ENCODE measurements around the gene SPR. TPM values are rescaled to one million over a fixed set of nuclear protein-coding genes. Genes with fewer than 3 reads are reported as not detected.
A peak's percentile ranks its signal among the peaks of the same experiment; 100 is the strongest.

SPR gene
- total RNA-seq, 1 experiment from 2014 or later: 18.1 TPM

DNA sequence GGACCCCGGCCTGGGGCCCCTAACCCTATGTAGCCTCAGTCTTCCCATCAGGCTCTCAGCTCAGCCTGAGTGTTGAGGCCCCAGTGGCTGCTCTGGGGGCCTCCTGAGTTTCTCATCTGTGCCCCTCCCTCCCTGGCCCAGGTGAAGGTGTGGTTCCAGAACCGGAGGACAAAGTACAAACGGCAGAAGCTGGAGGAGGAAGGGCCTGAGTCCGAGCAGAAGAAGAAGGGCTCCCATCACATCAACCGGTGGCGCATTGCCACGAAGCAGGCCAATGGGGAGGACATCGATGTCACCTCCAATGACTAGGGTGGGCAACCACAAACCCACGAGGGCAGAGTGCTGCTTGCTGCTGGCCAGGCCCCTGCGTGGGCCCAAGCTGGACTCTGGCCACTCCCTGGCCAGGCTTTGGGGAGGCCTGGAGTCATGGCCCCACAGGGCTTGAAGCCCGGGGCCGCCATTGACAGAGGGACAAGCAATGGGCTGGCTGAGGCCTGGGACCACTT is 46.5 kb downstream of the SPR start:
- intact Hi-C loops (cut with micrococcal nuclease): no loop called here
- no TSS peak for BruUV-seq (replicated peaks)
- H3K27ac Mint-ChIP-seq (ENCODE audit: low read depth, unreplicated experiment): no peak overlapping the region

DNA sequence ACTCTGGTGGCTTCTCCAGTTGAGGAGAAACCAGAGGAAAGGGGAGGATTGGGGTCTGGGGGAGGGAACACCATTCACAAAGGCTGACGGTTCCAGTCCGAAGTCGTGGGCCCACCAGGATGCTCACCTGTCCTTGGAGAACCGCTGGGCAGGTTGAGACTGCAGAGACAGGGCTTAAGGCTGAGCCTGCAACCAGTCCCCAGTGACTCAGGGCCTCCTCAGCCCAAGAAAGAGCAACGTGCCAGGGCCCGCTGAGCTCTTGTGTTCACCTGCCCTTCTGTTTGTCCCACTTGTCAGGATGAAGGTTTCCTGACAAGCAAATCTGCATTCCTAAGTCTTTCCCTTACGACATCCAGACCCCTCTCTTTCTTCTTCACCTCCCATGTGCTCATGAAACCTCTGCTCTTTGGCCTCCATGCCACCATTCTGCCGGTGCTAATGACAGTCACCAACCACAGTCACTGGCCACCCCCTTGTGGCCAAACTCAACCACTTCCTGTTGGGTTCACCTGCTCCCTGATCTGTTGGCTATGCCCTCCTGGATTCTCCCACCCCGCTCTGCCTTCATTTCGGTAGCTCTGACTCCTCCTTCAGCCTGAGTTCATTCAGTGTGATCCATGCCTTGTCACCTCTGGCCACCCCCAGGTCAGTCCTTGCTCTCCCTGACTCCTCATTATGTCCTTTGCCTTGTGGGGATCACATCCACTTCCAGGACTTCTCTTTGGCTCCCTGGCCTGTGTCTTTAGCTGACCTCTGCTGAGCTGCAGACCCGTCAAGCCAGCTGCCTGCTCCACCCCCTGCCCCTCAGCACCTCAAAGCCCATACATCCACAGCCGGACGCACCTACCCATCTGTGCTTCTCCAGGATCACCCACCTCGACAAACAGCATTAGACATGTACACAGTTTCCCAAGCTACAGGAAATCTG is 47.7 kb downstream of the SPR start:
- TF ChIP-seq, protein P1, sequence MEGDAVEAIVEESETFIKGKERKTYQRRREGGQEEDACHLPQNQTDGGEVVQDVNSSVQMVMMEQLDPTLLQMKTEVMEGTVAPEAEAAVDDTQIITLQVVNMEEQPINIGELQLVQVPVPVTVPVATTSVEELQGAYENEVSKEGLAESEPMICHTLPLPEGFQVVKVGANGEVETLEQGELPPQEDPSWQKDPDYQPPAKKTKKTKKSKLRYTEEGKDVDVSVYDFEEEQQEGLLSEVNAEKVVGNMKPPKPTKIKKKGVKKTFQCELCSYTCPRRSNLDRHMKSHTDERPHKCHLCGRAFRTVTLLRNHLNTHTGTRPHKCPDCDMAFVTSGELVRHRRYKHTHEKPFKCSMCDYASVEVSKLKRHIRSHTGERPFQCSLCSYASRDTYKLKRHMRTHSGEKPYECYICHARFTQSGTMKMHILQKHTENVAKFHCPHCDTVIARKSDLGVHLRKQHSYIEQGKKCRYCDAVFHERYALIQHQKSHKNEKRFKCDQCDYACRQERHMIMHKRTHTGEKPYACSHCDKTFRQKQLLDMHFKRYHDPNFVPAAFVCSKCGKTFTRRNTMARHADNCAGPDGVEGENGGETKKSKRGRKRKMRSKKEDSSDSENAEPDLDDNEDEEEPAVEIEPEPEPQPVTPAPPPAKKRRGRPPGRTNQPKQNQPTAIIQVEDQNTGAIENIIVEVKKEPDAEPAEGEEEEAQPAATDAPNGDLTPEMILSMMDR (IDR thresholded peaks at IDR 0.05; ENCODE audit: unreplicated experiment): peak; percentile 43
- ChIA-PET POLR2A (interaction anchor here (1.3 kb wide), 1 partner anchor 8 kb away, joined by 3 read pairs; no protein-coding TSS in a partner anchor), CTCF (interaction anchor here (0.8 to 1.1 kb wide), 3 partner anchors 8 to 39 kb away, joined by 3 read pairs; no protein-coding TSS in a partner anchor)
- Mint-ChIP-seq H3K4me3 (ENCODE audit: unreplicated experiment) (no peak overlapping the region), H3K27me3 (ENCODE audit: insufficient read depth, unreplicated experiment) (no peaks in the 10 kb centered on the region), H3K27ac (ENCODE audit: low read depth, unreplicated experiment) (no peak overlapping the region), H3K9me3 (ENCODE audit: unreplicated experiment) (no peaks in the 10 kb centered on the region), H3K36me3 (ENCODE audit: insufficient read depth, unreplicated experiment) (no peaks in the 10 kb centered on the region), H3K4me1 (ENCODE audit: insufficient read depth, unreplicated experiment) (no peaks in the 10 kb centered on the region)
- no TSS peak for BruUV-seq (replicated peaks)
- DNase-seq (ENCODE audit: unreplicated experiment): peak; percentile 57
- intact Hi-C loops (cut with micrococcal nuclease): loop anchor here (1.0 kb wide), 1 partner anchor 43 kb away; no protein-coding TSS in a partner anchor

More for the DNA sequence above, 46.5 kb downstream of the SPR start:
- DNase-seq (ENCODE audit: unreplicated experiment): no peak
- ChIA-PET CTCF (no interaction called here), POLR2A (no interaction called here)
- Mint-ChIP-seq H3K36me3 (ENCODE audit: insufficient read depth, unreplicated experiment) (no peaks in the 10 kb centered on the region), H3K9me3 (ENCODE audit: unreplicated experiment) (no peaks in the 10 kb centered on the region), H3K4me1 (ENCODE audit: insufficient read depth, unreplicated experiment) (no peaks in the 10 kb centered on the region), H3K4me3 (ENCODE audit: unreplicated experiment) (no peak overlapping the region), H3K27me3 (ENCODE audit: insufficient read depth, unreplicated experiment) (no peaks in the 10 kb centered on the region)
- TF ChIP-seq, protein P1 (IDR thresholded peaks at IDR 0.05; ENCODE audit: unreplicated experiment): no peak

DNA sequence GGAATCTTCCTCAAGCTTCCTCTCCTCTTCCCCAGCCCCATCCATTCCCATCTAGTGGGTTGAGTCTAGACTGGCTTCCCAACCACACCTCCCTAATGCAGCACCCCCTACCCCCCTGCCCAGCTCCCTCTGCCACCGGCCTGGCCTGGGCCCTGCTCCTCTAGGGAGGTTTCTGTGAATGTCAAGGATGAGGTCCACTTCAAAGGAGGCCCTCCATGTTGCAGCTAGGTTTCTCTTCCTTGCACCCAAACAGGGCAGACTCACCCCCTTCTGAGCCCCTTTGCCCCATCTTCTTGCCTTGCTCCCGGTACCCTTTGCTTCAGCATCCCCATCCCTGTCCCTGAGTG is 48.4 kb downstream of the SPR start:
- Mint-ChIP-seq H3K4me3 (ENCODE audit: unreplicated experiment) (no peak overlapping the region), H3K27ac (ENCODE audit: low read depth, unreplicated experiment) (no peak overlapping the region), H3K27me3 (ENCODE audit: insufficient read depth, unreplicated experiment) (no peaks in the 10 kb centered on the region), H3K9me3 (ENCODE audit: unreplicated experiment) (no peaks in the 10 kb centered on the region), H3K36me3 (ENCODE audit: insufficient read depth, unreplicated experiment) (no peaks in the 10 kb centered on the region), H3K4me1 (ENCODE audit: insufficient read depth, unreplicated experiment) (no peaks in the 10 kb centered on the region)
- TF ChIP-seq, protein P1 (IDR thresholded peaks at IDR 0.05; ENCODE audit: unreplicated experiment): no peak
- intact Hi-C loops (cut with micrococcal nuclease): loop anchor here (1.0 kb wide), 1 partner anchor 43 kb away; no protein-coding TSS in a partner anchor
- no peak for DNase-seq (ENCODE audit: unreplicated experiment)
- POLR2A ChIA-PET: interaction anchor here (1.3 kb wide), 1 partner anchor 9 kb away, joined by 3 read pairs; no protein-coding TSS in a partner anchor
- CTCF ChIA-PET: interaction anchor here (0.8 to 1.1 kb wide), 2 partner anchors 9 to 16 kb away, joined by 3 read pairs; no protein-coding TSS in a partner anchor
- no TSS peak for BruUV-seq (replicated peaks)

DNA sequence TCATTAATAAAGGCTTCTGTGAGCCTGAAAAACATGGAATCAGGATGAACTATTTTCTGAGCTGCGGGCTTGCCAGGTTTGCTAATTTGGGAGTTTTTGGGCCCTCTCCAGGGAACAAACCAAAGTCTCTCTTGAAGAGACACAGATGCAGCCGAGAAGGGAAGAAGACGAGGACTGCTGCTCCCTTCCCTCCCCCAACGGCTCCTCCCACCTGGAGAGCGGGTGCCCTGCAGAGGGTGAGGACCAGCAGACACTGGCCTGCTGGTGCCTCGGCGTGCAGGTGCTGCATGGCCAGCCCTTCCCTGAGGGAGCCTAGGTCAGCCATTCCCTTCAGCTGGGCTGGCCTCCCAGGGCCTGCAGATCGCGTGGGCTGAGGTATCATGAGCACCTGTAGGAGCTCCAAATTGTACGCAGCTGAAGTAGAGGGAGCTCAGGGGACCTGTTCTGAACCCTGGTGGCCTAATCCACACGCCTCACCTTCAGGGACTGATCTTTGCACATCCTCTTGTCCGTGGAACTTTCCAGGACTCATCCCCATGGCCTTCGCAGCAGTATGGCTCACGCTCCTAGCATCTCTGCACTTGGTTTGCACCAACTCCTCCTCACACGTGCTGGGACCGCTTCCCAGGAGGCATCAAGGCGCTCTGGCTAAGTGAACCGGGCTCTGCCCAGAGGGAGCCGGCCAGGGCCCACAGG is 49.6 kb downstream of the SPR start:
- no peaks in the 10 kb centered on the region for H3K36me3 Mint-ChIP-seq (ENCODE audit: insufficient read depth, unreplicated experiment)
- H3K9me3 Mint-ChIP-seq (ENCODE audit: unreplicated experiment): no peaks in the 10 kb centered on the region
- no peak overlapping the region for H3K27ac Mint-ChIP-seq (ENCODE audit: low read depth, unreplicated experiment)
- CTCF ChIA-PET: interaction anchor here (0.6 kb wide), 1 partner anchor 354 kb away, joined by 3 read pairs; no protein-coding TSS in a partner anchor
- H3K4me1 Mint-ChIP-seq (ENCODE audit: insufficient read depth, unreplicated experiment): no peaks in the 10 kb centered on the region
- no TSS peak for BruUV-seq (replicated peaks)
- TF ChIP-seq, protein P1 (IDR thresholded peaks at IDR 0.05; ENCODE audit: unreplicated experiment): no peak
- intact Hi-C loops (cut with micrococcal nuclease): no loop called here
- no peak overlapping the region for H3K4me3 Mint-ChIP-seq (ENCODE audit: unreplicated experiment)
- no peaks in the 10 kb centered on the region for H3K27me3 Mint-ChIP-seq (ENCODE audit: insufficient read depth, unreplicated experiment)
- POLR2A ChIA-PET: interaction anchor here (0.7 to 1.3 kb wide), 2 partner anchors 10 to 1852 kb away, joined by 3 read pairs; no protein-coding TSS in a partner anchor
- DNase-seq (ENCODE audit: unreplicated experiment): no peak

All from MCF 10A (cell line).